ENCODE results near the gene NAGLU.

Gene NAGLU

GRCh38 chr17:42578282-42578869, 42.3 kb downstream of the NAGLU start:
- Histone ChIP-seq H3K36me3 (ENCODE audit: control insufficient read depth, insufficient read depth, low read length) (peaks cover 71% of the 10 kb centered on the region), H3K9me3 (ENCODE audit: control insufficient read depth, low read length) (no peaks in the 10 kb centered on the region), H3K27ac (ENCODE audit: low read depth, low read length, severe bottlenecking) (peak overlapping the region; percentile 81), H3K4me3 (ENCODE audit: extremely low read depth, insufficient read depth, low read length, poor library complexity, severe bottlenecking) (peak overlapping the region; percentile 77), H3K4me1 (ENCODE audit: control insufficient read depth, insufficient read depth, low read length, poor library complexity, severe bottlenecking) (peaks cover 9% of the 10 kb centered on the region)
- 3 to 6% methylated on average over 11 to 15 of the region's 20 CpGs for WGBS, 2 experiments (ENCODE audit: insufficient coverage in 2 of 2)

GRCh38 chr17:42579794-42580551, 43.9 kb downstream of the NAGLU start:
- Histone ChIP-seq H3K4me3 (ENCODE audit: extremely low read depth, insufficient read depth, low read length, poor library complexity, severe bottlenecking) (no peak overlapping the region), H3K9me3 (ENCODE audit: control insufficient read depth, low read length) (no peaks in the 10 kb centered on the region), H3K27ac (ENCODE audit: low read depth, low read length, severe bottlenecking) (no peak overlapping the region), H3K4me1 (ENCODE audit: control insufficient read depth, insufficient read depth, low read length, poor library complexity, severe bottlenecking) (peaks cover 9% of the 10 kb centered on the region), H3K36me3 (ENCODE audit: control insufficient read depth, insufficient read depth, low read length) (peaks cover 73% of the 10 kb centered on the region)
- 83% methylated on average over 1 of the region's 2 CpGs; no CpG with 5 or more reads in 1 of the 2 experiments for WGBS, 2 experiments (ENCODE audit: insufficient coverage in 2 of 2)

- H3K36me3 ChIP-seq (ENCODE audit: control insufficient read depth, insufficient read depth, low read length): peaks cover 74% of the 10 kb centered on the region
These were observed 45.8 kb downstream of the NAGLU start for GRCh38 chr17:42581744-42582270.

GRCh38 chr17:42584880-42585279, 48.8 kb downstream of the NAGLU start:
- Histone ChIP-seq H3K4me1 (ENCODE audit: control insufficient read depth, insufficient read depth, low read length, poor library complexity, severe bottlenecking) (no peaks in the 10 kb centered on the region), H3K9me3 (ENCODE audit: control insufficient read depth, low read length) (no peaks in the 10 kb centered on the region), H3K27ac (ENCODE audit: low read depth, low read length, severe bottlenecking) (no peak overlapping the region), H3K36me3 (ENCODE audit: control insufficient read depth, insufficient read depth, low read length) (peaks cover 96% of the 10 kb centered on the region), H3K4me3 (ENCODE audit: extremely low read depth, insufficient read depth, low read length, poor library complexity, severe bottlenecking) (no peak overlapping the region)
- 80 to 94% methylated on average over 4 to 8 of the region's 9 CpGs for WGBS, 2 experiments (ENCODE audit: insufficient coverage in 2 of 2)

More at GRCh38 chr17:42581744-42582270, 45.8 kb downstream of the NAGLU start:
- no peak overlapping the region for H3K27ac ChIP-seq (ENCODE audit: low read depth, low read length, severe bottlenecking)
- H3K4me1 ChIP-seq (ENCODE audit: control insufficient read depth, insufficient read depth, low read length, poor library complexity, severe bottlenecking): peaks cover under 1% of the 10 kb centered on the region
- H3K9me3 ChIP-seq (ENCODE audit: control insufficient read depth, low read length): no peaks in the 10 kb centered on the region
- 94 to 98% methylated on average over 9 to 10 of the region's 10 CpGs for WGBS, 2 experiments (ENCODE audit: insufficient coverage in 2 of 2)
- H3K4me3 ChIP-seq (ENCODE audit: extremely low read depth, insufficient read depth, low read length, poor library complexity, severe bottlenecking): no peak overlapping the region

GRCh38 chr17:42585353-42585752, 49.3 kb downstream of the NAGLU start:
- no CpG with 5 or more reads among the region's 1 CpG for WGBS, 2 experiments (ENCODE audit: insufficient coverage in 2 of 2)
- Histone ChIP-seq H3K36me3 (ENCODE audit: control insufficient read depth, insufficient read depth, low read length) (peaks cover 96% of the 10 kb centered on the region), H3K27ac (ENCODE audit: low read depth, low read length, severe bottlenecking) (no peak overlapping the region), H3K4me3 (ENCODE audit: extremely low read depth, insufficient read depth, low read length, poor library complexity, severe bottlenecking) (no peak overlapping the region), H3K4me1 (ENCODE audit: control insufficient read depth, insufficient read depth, low read length, poor library complexity, severe bottlenecking) (no peaks in the 10 kb centered on the region), H3K9me3 (ENCODE audit: control insufficient read depth, low read length) (no peaks in the 10 kb centered on the region)

- Histone ChIP-seq H3K9me3 (ENCODE audit: control insufficient read depth, low read length) (no peaks in the 10 kb centered on the region), H3K4me3 (ENCODE audit: extremely low read depth, insufficient read depth, low read length, poor library complexity, severe bottlenecking) (no peak overlapping the region), H3K4me1 (ENCODE audit: control insufficient read depth, insufficient read depth, low read length, poor library complexity, severe bottlenecking) (no peaks in the 10 kb centered on the region), H3K36me3 (ENCODE audit: control insufficient read depth, insufficient read depth, low read length) (peaks cover 99% of the 10 kb centered on the region), H3K27ac (ENCODE audit: low read depth, low read length, severe bottlenecking) (no peak overlapping the region)
- WGBS, 2 experiments (ENCODE audit: insufficient coverage in 2 of 2): 96 to 98% methylated on average over 3 to 5 of the region's 7 CpGs
These were observed 50.6 kb downstream of the NAGLU start for GRCh38 chr17:42586514-42587230.

GRCh38 chr17:42590886-42591285, 54.8 kb downstream of the NAGLU start:
- Histone ChIP-seq H3K36me3 (ENCODE audit: control insufficient read depth, insufficient read depth, low read length) (peaks cover 81% of the 10 kb centered on the region), H3K4me1 (ENCODE audit: control insufficient read depth, insufficient read depth, low read length, poor library complexity, severe bottlenecking) (no peaks in the 10 kb centered on the region), H3K9me3 (ENCODE audit: control insufficient read depth, low read length) (no peaks in the 10 kb centered on the region), H3K27ac (ENCODE audit: low read depth, low read length, severe bottlenecking) (no peak overlapping the region), H3K4me3 (ENCODE audit: extremely low read depth, insufficient read depth, low read length, poor library complexity, severe bottlenecking) (no peak overlapping the region)
- WGBS, 2 experiments (ENCODE audit: insufficient coverage in 2 of 2): 94 to 100% methylated on average over 2 of the region's 2 CpGs

- H3K9me3 ChIP-seq (ENCODE audit: control insufficient read depth, low read length): no peaks in the 10 kb centered on the region
- no peak overlapping the region for H3K27ac ChIP-seq (ENCODE audit: low read depth, low read length, severe bottlenecking)
- H3K4me1 ChIP-seq (ENCODE audit: control insufficient read depth, insufficient read depth, low read length, poor library complexity, severe bottlenecking): no peaks in the 10 kb centered on the region
- H3K36me3 ChIP-seq (ENCODE audit: control insufficient read depth, insufficient read depth, low read length): peaks cover 78% of the 10 kb centered on the region
- H3K4me3 ChIP-seq (ENCODE audit: extremely low read depth, insufficient read depth, low read length, poor library complexity, severe bottlenecking): no peak overlapping the region
- 75 to 97% methylated on average over 8 of the region's 9 CpGs for WGBS, 2 experiments (ENCODE audit: insufficient coverage in 2 of 2)
These were observed 55.4 kb downstream of the NAGLU start for GRCh38 chr17:42591411-42591810.
